Vagina (tissue), 2 donors: ENCODE measurements around the gene PASK.

ENCODE experiments used
- POLR2A ChIP-seq, 2 donors: fragments of 450-650 bp; IDR thresholded peaks; one replicate each; pipeline ENCODE4 v1.6.1; 2017; ENCODE audit warnings: antibody characterized with exemption in 2 of 2, mild to moderate bottlenecking in 2 of 2, moderate library complexity in 2 of 2
- TF ChIP-seq, protein P1 (sequence below), 3 experiments: fragments of 450-650 bp in 2 of 3; fragments of 200-600 bp in 1 of 3; sonication (generic) in 1 of 3; IDR thresholded peaks; one replicate each; pipeline ENCODE4 v1.5.1; 2017 to 2019; ENCODE audit warnings: antibody characterized with exemption in 3 of 3, mild to moderate bottlenecking in 2 of 3, moderate library complexity in 2 of 3

GRCh38 chr2:241088791-241089732 is 60.2 kb downstream of the PASK start:
- TF ChIP-seq POLR2A (IDR thresholded peaks at IDR 0.05), result no peak
- TF ChIP-seq, protein P1, sequence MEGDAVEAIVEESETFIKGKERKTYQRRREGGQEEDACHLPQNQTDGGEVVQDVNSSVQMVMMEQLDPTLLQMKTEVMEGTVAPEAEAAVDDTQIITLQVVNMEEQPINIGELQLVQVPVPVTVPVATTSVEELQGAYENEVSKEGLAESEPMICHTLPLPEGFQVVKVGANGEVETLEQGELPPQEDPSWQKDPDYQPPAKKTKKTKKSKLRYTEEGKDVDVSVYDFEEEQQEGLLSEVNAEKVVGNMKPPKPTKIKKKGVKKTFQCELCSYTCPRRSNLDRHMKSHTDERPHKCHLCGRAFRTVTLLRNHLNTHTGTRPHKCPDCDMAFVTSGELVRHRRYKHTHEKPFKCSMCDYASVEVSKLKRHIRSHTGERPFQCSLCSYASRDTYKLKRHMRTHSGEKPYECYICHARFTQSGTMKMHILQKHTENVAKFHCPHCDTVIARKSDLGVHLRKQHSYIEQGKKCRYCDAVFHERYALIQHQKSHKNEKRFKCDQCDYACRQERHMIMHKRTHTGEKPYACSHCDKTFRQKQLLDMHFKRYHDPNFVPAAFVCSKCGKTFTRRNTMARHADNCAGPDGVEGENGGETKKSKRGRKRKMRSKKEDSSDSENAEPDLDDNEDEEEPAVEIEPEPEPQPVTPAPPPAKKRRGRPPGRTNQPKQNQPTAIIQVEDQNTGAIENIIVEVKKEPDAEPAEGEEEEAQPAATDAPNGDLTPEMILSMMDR (IDR thresholded peaks at IDR 0.05), result no peak
